ENCODE data around the gene STAB2.

The STAB2 gene

GRCh38 chr12:103751600-103751999 lies 164.5 kb downstream of the STAB2 start:
- DNase-seq = no peak

GRCh38 chr12:103755425-103755824 lies 168.4 kb downstream of the STAB2 start:
- no peak for DNase-seq

GRCh38 chr12:103756443-103756842 lies 169.4 kb downstream of the STAB2 start:
- no peak for DNase-seq

GRCh38 chr12:103757248-103757647 lies 170.2 kb downstream of the STAB2 start:
- DNase-seq = no peak

GRCh38 chr12:103758310-103759089 lies 171.4 kb downstream of the STAB2 start:
- DNase-seq = no peak

GRCh38 chr12:103762473-103762872 lies 175.4 kb downstream of the STAB2 start:
- DNase-seq = no peak

- no peak for DNase-seq
Measured at GRCh38 chr12:103765322-103765721, 178.2 kb downstream of the STAB2 start.

GRCh38 chr12:103766028-103766427 lies 179.0 kb downstream of the STAB2 start:
- no peak for DNase-seq

- DNase-seq = no peak
Measured at GRCh38 chr12:103768467-103769123, 181.5 kb downstream of the STAB2 start.

- no peak for DNase-seq
Measured at GRCh38 chr12:103769240-103769945, 182.3 kb downstream of the STAB2 start.

GRCh38 chr12:103771466-103771865 lies 184.4 kb downstream of the STAB2 start:
- DNase-seq = no peak

- no peak for DNase-seq
Measured at GRCh38 chr12:103772367-103773108, 185.5 kb downstream of the STAB2 start.

- no peak for DNase-seq
Measured at GRCh38 chr12:103773109-103773910, 186.2 kb downstream of the STAB2 start.

GRCh38 chr12:103774977-103775560 lies 188.0 kb downstream of the STAB2 start:
- DNase-seq = no peak

- no peak for DNase-seq
Measured at GRCh38 chr12:103778781-103779180, 191.7 kb downstream of the STAB2 start.

GRCh38 chr12:103779410-103780092 lies 192.5 kb downstream of the STAB2 start:
- DNase-seq = no peak

GRCh38 chr12:103780093-103780440 lies 193.0 kb downstream of the STAB2 start:
- no peak for DNase-seq

GRCh38 chr12:103780992-103781391 lies 193.9 kb downstream of the STAB2 start:
- DNase-seq = no peak

GRCh38 chr12:103782399-103782798 lies 195.3 kb downstream of the STAB2 start:
- DNase-seq = no peak

- no peak for DNase-seq
Measured at GRCh38 chr12:103783744-103784664, 196.9 kb downstream of the STAB2 start.

Data from CD4-positive, alpha-beta T cell treated with Interleukin-21 for 1 hour (primary cell).